SK-N-SH (cell line): ENCODE measurements around the gene PPP2R5C. TPM values are rescaled to one million over a fixed set of nuclear protein-coding genes. Genes with fewer than 3 reads are reported as not detected.
"Not testable (repeated sequence)": the region's sequence is repeated elsewhere in the genome, so short reads cannot be mapped to it uniquely, and the experiment has no call there.

Experiments used
- CTCF ChIA-PET: fragments of 300-600, 350-600 bp; formaldehyde crosslinking; extraction: SDS; loops from one replicate; lab custom pipeline; 2021; lab: Yijun Ruan, JAX
- POLR2A ChIA-PET: fragments of 350-600 bp; sonication (Branson Sonifier 250); formaldehyde crosslinking; extraction: SDS; loops from one replicate; lab custom pipeline; 2020; ENCODE audit warnings: antibody characterized with exemption, inconsistent platforms; lab: Yijun Ruan, JAX
- DNase-seq: peaks from one replicate; pipeline ENCODE4 v3.0.0; 2012
- H2AFZ ChIP-seq: fragments of 200-600 bp; sonication (generic); 2 replicates; pipeline ENCODE4 v1.8.1; 2016; ENCODE audit warnings: antibody characterized with exemption, mild to moderate bottlenecking, low read depth
- H3F3A ChIP-seq: fragments of 200-600 bp; sonication (generic); replicated peaks from 2 replicates; pipeline ENCODE3; 2016; ENCODE audit warnings: antibody characterized with exemption, mild to moderate bottlenecking; ENCODE audit not compliant: insufficient read depth
- H3K27ac ChIP-seq, 2 experiments: fragments of 200-500 bp in 1 of 2; fragments of 200-600 bp in 1 of 2; sonication (Bioruptor generic) in 1 of 2; sonication (generic), shearing (Covaris generic) in 1 of 2; 2 replicates each; pipeline versions ENCODE4 v1.5.1 to v1.6.1; 2014 to 2016; ENCODE audit warnings: low read depth in 2 of 2, inconsistent platforms in 1 of 2, low read length in 1 of 2, mild to moderate bottlenecking in 1 of 2, mixed read lengths in 1 of 2
- H3K27me3 ChIP-seq: fragments of 200-600 bp; sonication (generic), shearing (Covaris generic); 2 replicates; pipeline ENCODE4 v1.6.1; 2016; ENCODE audit warnings: mixed run types; ENCODE audit not compliant: insufficient read depth
- H3K36me3 ChIP-seq, 2 experiments: fragments of 200-500 bp in 1 of 2; fragments of 200-600 bp in 1 of 2; sonication (Bioruptor generic) in 1 of 2; sonication (generic) in 1 of 2; replicated peaks in 1 of 2; 2 replicates each; pipeline versions ENCODE3 to v1.5.1; 2014 to 2016; ENCODE audit warnings: low read length in 1 of 2, mild to moderate bottlenecking in 1 of 2; ENCODE audit not compliant: insufficient read depth in 2 of 2, control insufficient read depth in 1 of 2
- H3K4me1 ChIP-seq, 2 experiments: fragments of 200-500 bp in 1 of 2; fragments of 200-600 bp in 1 of 2; sonication (Bioruptor generic) in 1 of 2; sonication (generic), shearing (Covaris generic) in 1 of 2; 2 replicates each; pipeline versions ENCODE4 v1.5.1 to v1.6.1; 2014 to 2016; ENCODE audit warnings: low read depth in 1 of 2, low read length in 1 of 2, mixed run types in 1 of 2; ENCODE audit not compliant: insufficient read depth in 2 of 2, control insufficient read depth in 1 of 2
- H3K4me2 ChIP-seq: fragments of 200-600 bp; sonication (generic), shearing (Covaris generic); 2 replicates; pipeline ENCODE4 v1.6.1; 2017; ENCODE audit warnings: mixed run types
- H3K4me3 ChIP-seq, 2 experiments: fragments of 200-500 bp in 1 of 2; fragments of 200-600 bp in 1 of 2; sonication (Bioruptor generic) in 1 of 2; sonication (generic), shearing (Covaris generic) in 1 of 2; 2 replicates each; pipeline versions ENCODE4 v1.5.1 to v1.8.1; 2014 to 2016; ENCODE audit warnings: low read depth in 2 of 2, inconsistent platforms in 1 of 2, low read length in 1 of 2, mild to moderate bottlenecking in 1 of 2, mixed read lengths in 1 of 2, moderate library complexity in 1 of 2
- H3K79me2 ChIP-seq: fragments of 200-600 bp; sonication (generic); 2 replicates; pipeline ENCODE4 v1.8.1; 2017; ENCODE audit warnings: mild to moderate bottlenecking; ENCODE audit not compliant: insufficient read depth
- H3K9ac ChIP-seq: fragments of 200-600 bp; sonication (generic); 2 replicates; pipeline ENCODE4 v1.6.1; 2017; ENCODE audit warnings: mixed run types
- H3K9me2 ChIP-seq: fragments of 200-600 bp; sonication (generic); 2 replicates; pipeline ENCODE4 v1.6.1; 2017; ENCODE audit warnings: mixed run types
- H3K9me3 ChIP-seq: fragments of 200-600 bp; sonication (generic); 2 replicates; pipeline ENCODE4 v1.6.1; 2017; ENCODE audit warnings: mixed run types, mild to moderate bottlenecking, moderate library complexity
- H4K20me1 ChIP-seq: fragments of 200-600 bp; sonication (generic); 2 replicates; pipeline ENCODE4 v1.6.1; 2017; ENCODE audit warnings: mild to moderate bottlenecking, mixed run types; ENCODE audit not compliant: insufficient read depth
- CHD2 ChIP-seq: fragments of 150-350 bp; IDR thresholded peaks from 2 replicates; pipeline ENCODE4 v1.6.1; 2018; ENCODE audit warnings: low read length; ENCODE audit not compliant: partially characterized antibody
- MXI1 ChIP-seq: IDR thresholded peaks from 2 replicates; pipeline ENCODE4 v1.6.1; 2012; ENCODE audit warnings: mild to moderate bottlenecking, low read depth, low read length, improper control_type of control experiment
- SIN3A ChIP-seq: IDR thresholded peaks from 2 replicates; pipeline ENCODE4 v1.6.1; 2012; ENCODE audit warnings: low read depth, mild to moderate bottlenecking, low read length, moderate library complexity, borderline replicate concordance
- SMC3 ChIP-seq: IDR thresholded peaks from 2 replicates; pipeline ENCODE4 v1.6.1; 2012; ENCODE audit warnings: low read depth, low read length, improper control_type of control experiment
- TCF12 ChIP-seq: IDR thresholded peaks from 2 replicates; pipeline ENCODE4 v1.4.0; 2012
- TEAD4 ChIP-seq: IDR thresholded peaks from 2 replicates; pipeline ENCODE4 v1.4.0; 2012; ENCODE audit warnings: mild to moderate bottlenecking, borderline replicate concordance; ENCODE audit not compliant: insufficient read depth
- whole genome bisulfite sequencing: methylation state at CpG from one replicate; pipeline ENCODE4 v1.1.6; 2017; ENCODE audit warnings: low lambda C conversion rate; 5-methylcytosine and 5-hydroxymethylcytosine counted together
- polyA plus RNA-seq, 3 experiments: library from polyadenylated mRNA; depleted of rRNA; stranded (reverse); fragments of >200 nt; gene quantifications; 2 replicates each; pipeline ENCODE4 v1.2.3, GENCODE V29; 2012
- TF ChIP-seq, protein P1 (sequence below): IDR thresholded peaks from 2 replicates; pipeline ENCODE4 v1.4.0; 2012; ENCODE audit warnings: low read depth
- TF ChIP-seq, protein P2 (sequence below): fragments of 150-350 bp; IDR thresholded peaks from 2 replicates; pipeline ENCODE4 v1.6.1; 2017; ENCODE audit warnings: antibody characterized with exemption, low read length, low read depth, borderline replicate concordance

Gene PPP2R5C
- polyA plus RNA-seq, 1 of the 3 experiments (the other 2 are of a cell fraction) = 43.7 TPM

DNA sequence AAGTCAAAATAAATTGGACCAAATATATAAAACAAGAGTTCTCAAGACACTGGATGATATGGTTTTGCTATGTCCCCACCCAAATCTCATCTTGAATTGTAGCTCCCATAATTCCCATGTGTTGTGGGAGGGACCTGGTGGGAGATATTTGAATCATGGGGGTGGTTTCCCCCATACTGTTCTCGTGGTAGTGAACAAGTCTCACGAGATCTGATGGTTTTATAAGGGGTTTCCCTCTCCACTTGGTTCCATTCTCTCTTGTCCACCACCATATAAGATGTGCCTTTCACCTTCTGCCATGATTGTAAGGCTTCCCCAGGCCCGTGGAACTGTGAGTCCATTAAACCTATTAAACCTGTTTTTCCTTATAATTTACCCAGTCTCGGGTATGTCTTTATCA, 31.4 kb upstream of the PPP2R5C start:
- 34% methylated on average over 4 of the region's 4 CpGs for WGBS
- not testable (repeated sequence) for H4K20me1 ChIP-seq
- CTCF ChIA-PET = interaction anchor here (0.8 to 1.5 kb wide), 3 partner anchors 23 to 1503 kb away, joined by 3 to 7 read pairs (median 4); no protein-coding TSS in a partner anchor

GRCh38 chr14:101730626-101731186, 30.8 kb upstream of the PPP2R5C start:
- H3K27me3 ChIP-seq = no peaks in the 10 kb centered on the region
- no peak overlapping the region for H3K4me2 ChIP-seq
- 17% methylated on average over 3 of the region's 3 CpGs for WGBS
- no peak overlapping the region for H3K9ac ChIP-seq
- DNase-seq = no peak
- H3K4me3 ChIP-seq = no peak overlapping the region
- H3K27ac ChIP-seq = no peak overlapping the region
- no peak for TF ChIP-seq CHD2
- TF ChIP-seq TEAD4 = no peak
- TF ChIP-seq, protein P1, sequence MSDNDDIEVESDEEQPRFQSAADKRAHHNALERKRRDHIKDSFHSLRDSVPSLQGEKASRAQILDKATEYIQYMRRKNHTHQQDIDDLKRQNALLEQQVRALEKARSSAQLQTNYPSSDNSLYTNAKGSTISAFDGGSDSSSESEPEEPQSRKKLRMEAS = no peak
- TF ChIP-seq, all 33 proteins: peak for 0
- Histone ChIP-seq H3K9me2 (no peaks in the 10 kb centered on the region), H3K36me3 (no peaks in the 10 kb centered on the region), H2AFZ (no peak overlapping the region), H3F3A (no peaks in the 10 kb centered on the region), H3K79me2 (no peaks in the 10 kb centered on the region), H3K4me1 (no peaks in the 10 kb centered on the region; a peak in 1 of 4 replicates), H3K9me3 (no peaks in the 10 kb centered on the region), H4K20me1 (no peaks in the 10 kb centered on the region)
- POLR2A ChIA-PET = no interaction called here
- CTCF ChIA-PET = interaction anchor here (0.8 to 1.5 kb wide), 3 partner anchors 13 to 1503 kb away, joined by 3 to 4 read pairs (median 3); no protein-coding TSS in a partner anchor

More for the DNA sequence above, 31.4 kb upstream of the PPP2R5C start:
- H3K9me3 ChIP-seq, POLR2A ChIA-PET, H3K9me2 ChIP-seq, H2AFZ ChIP-seq, H3K79me2 ChIP-seq, H3K4me1 ChIP-seq, H3K4me2 ChIP-seq, H3K9ac ChIP-seq, H3K27me3 ChIP-seq, H3K36me3 ChIP-seq, H3K4me3 ChIP-seq, H3K27ac ChIP-seq, H3F3A ChIP-seq, DNase-seq: not testable (repeated sequence)

- no peaks in the 10 kb centered on the region; a peak in 1 of 4 replicates for H3K4me1 ChIP-seq
- H3K27me3 ChIP-seq = no peaks in the 10 kb centered on the region
- no peaks in the 10 kb centered on the region for H3F3A ChIP-seq
- CTCF ChIA-PET = interaction anchor here (1.1 kb wide), 1 partner anchor 12 kb away, joined by 3 read pairs; no protein-coding TSS in a partner anchor
- 57% methylated on average over 16 of the region's 16 CpGs for WGBS
- H3K79me2 ChIP-seq = no peaks in the 10 kb centered on the region
- TF ChIP-seq SIN3A (no peak), MXI1 (no peak), SMC3 (no peak), TCF12 (no peak)
- TF ChIP-seq, protein P2, sequence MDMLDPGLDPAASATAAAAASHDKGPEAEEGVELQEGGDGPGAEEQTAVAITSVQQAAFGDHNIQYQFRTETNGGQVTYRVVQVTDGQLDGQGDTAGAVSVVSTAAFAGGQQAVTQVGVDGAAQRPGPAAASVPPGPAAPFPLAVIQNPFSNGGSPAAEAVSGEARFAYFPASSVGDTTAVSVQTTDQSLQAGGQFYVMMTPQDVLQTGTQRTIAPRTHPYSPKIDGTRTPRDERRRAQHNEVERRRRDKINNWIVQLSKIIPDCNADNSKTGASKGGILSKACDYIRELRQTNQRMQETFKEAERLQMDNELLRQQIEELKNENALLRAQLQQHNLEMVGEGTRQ = no peak
- no peak for DNase-seq
- H3K9me3 ChIP-seq = no peaks in the 10 kb centered on the region
- no peak overlapping the region for H3K4me2 ChIP-seq
- H3K27ac ChIP-seq = no peak overlapping the region
- no peaks in the 10 kb centered on the region for H4K20me1 ChIP-seq
- no peak overlapping the region for H3K4me3 ChIP-seq
- H3K36me3 ChIP-seq = no peaks in the 10 kb centered on the region
- H2AFZ ChIP-seq = no peak overlapping the region
- H3K9me2 ChIP-seq = no peaks in the 10 kb centered on the region
- POLR2A ChIA-PET = interaction anchor here (0.7 kb wide), 1 partner anchor 90 kb away, joined by 3 read pairs; no protein-coding TSS in a partner anchor
- no peak overlapping the region for H3K9ac ChIP-seq
These were observed 30.1 kb upstream of the PPP2R5C start for GRCh38 chr14:101731187-101732080.
